H9 (cell line): ENCODE data around the gene VWF. TPM values are rescaled to one million over a fixed set of nuclear protein-coding genes. Genes with fewer than 3 reads are reported as not detected.
"Not testable (repeated sequence)": the region's sequence is repeated elsewhere in the genome, so short reads cannot be mapped to it uniquely, and the experiment has no call there.

Source experiments
- DNase-seq: peaks from one replicate; pipeline ENCODE4 v3.0.0-alpha.2; 2017
- H2AFZ ChIP-seq: one replicate; pipeline ENCODE4 v1.6.1; 2013; ENCODE audit warnings: mild to moderate bottlenecking, low read length, control low read depth, moderate library complexity
- H2AK5ac ChIP-seq: 2 replicates; pipeline ENCODE4 v1.6.1; 2013; ENCODE audit warnings: low read length, control low read depth, mixed read lengths; ENCODE audit not compliant: insufficient read length
- H2BK120ac ChIP-seq: one replicate; pipeline ENCODE4 v1.6.1; 2013; ENCODE audit warnings: low read depth, mild to moderate bottlenecking, low read length, control low read depth, inconsistent platforms; ENCODE audit not compliant: poor library complexity, severe bottlenecking
- H2BK12ac ChIP-seq: 2 replicates; pipeline ENCODE4 v1.6.1; 2013; ENCODE audit warnings: low read length, control low read depth, mixed read lengths, low read depth; ENCODE audit not compliant: insufficient read length
- H2BK15ac ChIP-seq: 2 replicates; pipeline ENCODE4 v1.6.1; 2013; ENCODE audit warnings: low read depth, low read length, control low read depth
- H2BK20ac ChIP-seq: one replicate; pipeline ENCODE4 v1.6.1; 2013; ENCODE audit warnings: low read depth, mild to moderate bottlenecking, low read length, control low read depth, inconsistent platforms; ENCODE audit not compliant: poor library complexity, severe bottlenecking
- H2BK5ac ChIP-seq: 2 replicates; pipeline ENCODE4 v1.6.1; 2013; ENCODE audit warnings: low read length, control low read depth, mixed read lengths; ENCODE audit not compliant: insufficient read length
- H3K14ac ChIP-seq: 2 replicates; pipeline ENCODE4 v1.6.1; 2013; ENCODE audit warnings: low read length, control low read depth; ENCODE audit not compliant: insufficient read depth
- H3K18ac ChIP-seq: 2 replicates; pipeline ENCODE4 v1.6.1; 2013; ENCODE audit warnings: low read depth, mild to moderate bottlenecking, mixed read lengths, low read length, control low read depth; ENCODE audit not compliant: insufficient read length
- H3K23ac ChIP-seq: 2 replicates; pipeline ENCODE4 v1.6.1; 2013; ENCODE audit warnings: low read length, control low read depth, mixed read lengths, low read depth; ENCODE audit not compliant: insufficient read length
- H3K23me2 ChIP-seq: 2 replicates; pipeline ENCODE4 v1.6.1; 2013; ENCODE audit warnings: low read depth, mild to moderate bottlenecking, mixed read lengths, low read length, control low read depth; ENCODE audit not compliant: insufficient read length, poor library complexity, severe bottlenecking
- H3K27ac ChIP-seq: 2 replicates; pipeline ENCODE4 v1.5.1; 2013; ENCODE audit warnings: low read length, control low read depth, mixed read lengths, low read depth; ENCODE audit not compliant: insufficient read length
- H3K27me3 ChIP-seq: 2 replicates; pipeline ENCODE4 v1.6.1; 2013; ENCODE audit warnings: low read length, control low read depth, inconsistent platforms; ENCODE audit not compliant: insufficient read depth
- H3K4ac ChIP-seq: 2 replicates; pipeline ENCODE4 v1.6.1; 2013; ENCODE audit warnings: low read depth, mild to moderate bottlenecking, control low read depth, inconsistent platforms, low read length, moderate library complexity
- H3K4me1 ChIP-seq: 2 replicates; pipeline ENCODE4 v1.6.1; 2013; ENCODE audit warnings: low read length, control low read depth, inconsistent platforms; ENCODE audit not compliant: insufficient read depth
- H3K4me2 ChIP-seq: 2 replicates; pipeline ENCODE4 v1.6.1; 2013; ENCODE audit warnings: low read length, control low read depth, mixed read lengths; ENCODE audit not compliant: insufficient read length, insufficient read depth
- H3K56ac ChIP-seq: 2 replicates; pipeline ENCODE4 v1.6.1; 2013; ENCODE audit warnings: low read depth, mild to moderate bottlenecking, mixed read lengths, low read length, control low read depth; ENCODE audit not compliant: insufficient read length
- H3K79me1 ChIP-seq: 2 replicates; pipeline ENCODE4 v1.6.1; 2013; ENCODE audit warnings: low read depth, mild to moderate bottlenecking, moderate library complexity, low read length, control low read depth, inconsistent platforms; ENCODE audit not compliant: insufficient read depth, poor library complexity, severe bottlenecking
- H3K79me2 ChIP-seq: 2 replicates; pipeline ENCODE4 v1.6.1; 2013; ENCODE audit warnings: low read length, control low read depth, inconsistent platforms; ENCODE audit not compliant: insufficient read depth
- H3K9ac ChIP-seq: 2 replicates; pipeline ENCODE4 v1.6.1; 2013; ENCODE audit warnings: low read length, control low read depth, mixed read lengths; ENCODE audit not compliant: insufficient read length; ENCODE audit errors: extremely low read depth
- H3K9me3 ChIP-seq: one replicate; pipeline ENCODE4 v1.6.1; 2013; ENCODE audit warnings: low read depth, low read length, inconsistent platforms; ENCODE audit not compliant: control insufficient read depth
- H3T11ph ChIP-seq: one replicate; pipeline ENCODE4 v1.6.1; 2013; ENCODE audit warnings: mild to moderate bottlenecking, low read length, control low read depth, inconsistent platforms
- H4K20me1 ChIP-seq: one replicate; pipeline ENCODE4 v1.6.1; 2013; ENCODE audit not compliant: control insufficient read depth, insufficient read length, insufficient read depth
- H4K5ac ChIP-seq: 2 replicates; pipeline ENCODE4 v1.6.1; 2013; ENCODE audit warnings: low read depth, mild to moderate bottlenecking, mixed read lengths, low read length, control low read depth; ENCODE audit not compliant: insufficient read length
- H4K8ac ChIP-seq: replicated peaks from 2 replicates; pipeline ENCODE4 v1.6.1; 2013; ENCODE audit warnings: low read length, control low read depth, mixed read lengths, low read depth; ENCODE audit not compliant: insufficient read length
- H4K91ac ChIP-seq: 2 replicates; pipeline ENCODE4 v1.6.1; 2013; ENCODE audit warnings: low read depth, mild to moderate bottlenecking, moderate library complexity, mixed read lengths, low read length, control low read depth; ENCODE audit not compliant: insufficient read length
- H3K27ac Mint-ChIP-seq, 3 experiments: 2 replicates in 2 of 3; 3 replicates in 1 of 3; pipeline ENCODE4 v1.8.0; 2020 to 2021; ENCODE audit warnings: mixed read lengths in 3 of 3, mild to moderate bottlenecking in 1 of 3, moderate library complexity in 1 of 3
- H3K27me3 Mint-ChIP-seq: 2 replicates; pipeline ENCODE4 v1.8.0; 2021; ENCODE audit warnings: low read depth, mild to moderate bottlenecking, moderate library complexity, mixed read lengths
- H3K36me3 Mint-ChIP-seq, 3 experiments: 2 replicates in 2 of 3; 3 replicates in 1 of 3; pipeline ENCODE4 v1.8.0; 2020 to 2021; ENCODE audit warnings: low read depth in 3 of 3, mixed read lengths in 3 of 3; ENCODE audit not compliant: insufficient read depth in 1 of 3
- H3K4me1 Mint-ChIP-seq, 2 experiments: 2 replicates each; pipeline ENCODE4 v1.8.0; 2020; ENCODE audit warnings: mixed read lengths in 2 of 2
- H3K4me3 Mint-ChIP-seq, 2 experiments: 2 replicates in 1 of 2; 3 replicates in 1 of 2; pipeline ENCODE4 v1.8.0; 2020 to 2021; ENCODE audit warnings: mild to moderate bottlenecking in 2 of 2, mixed read lengths in 2 of 2, moderate library complexity in 1 of 2
- H3K9me3 Mint-ChIP-seq, 2 experiments: 2 replicates in 1 of 2; 3 replicates in 1 of 2; pipeline ENCODE4 v1.8.0; 2020; ENCODE audit warnings: mild to moderate bottlenecking in 2 of 2, mixed read lengths in 2 of 2, moderate library complexity in 1 of 2
- CTCF ChIP-seq: fragments of 200-600 bp; sonication (generic); conservative IDR thresholded peaks from 3 replicates; pipeline ENCODE4 v1.8.0; 2021; ENCODE audit warnings: antibody characterized with exemption, mild to moderate bottlenecking
- WGBS: extraction: QIAGEN DNeasy Blood & Tissue Kit; methylation state at CpG from one replicate; pipeline ENCODE4 v1.1.7; 2013; ENCODE audit warnings: missing lambda C conversion rate, low lambda C conversion rate, mixed read lengths; ENCODE audit not compliant: insufficient read length; ENCODE audit errors: extremely low coverage; 5-methylcytosine and 5-hydroxymethylcytosine counted together
- total RNA-seq: library from RNA; stranded (reverse); gene quantifications from 2 replicates; pipeline ENCODE4 v1.2.1, GENCODE V29; 2021

VWF gene
- total RNA-seq, 1 experiment from 2014 or later, result 0.17 TPM

GRCh38 chr12:6161124-6161882 is 36.8 kb upstream of the VWF start:
- no peaks in the 10 kb centered on the region; the same call in 1 of the 2 replicates for H3K4me1 ChIP-seq
- H3T11ph ChIP-seq, result no peak overlapping the region
- H3K9ac ChIP-seq, result no peak overlapping the region
- no peak overlapping the region for H2AFZ ChIP-seq
- H3K23me2 ChIP-seq, result no peaks in the 10 kb centered on the region
- no peak overlapping the region for H3K23ac ChIP-seq
- H3K4me2 ChIP-seq, result no peak overlapping the region
- peak; percentile 36 for DNase-seq
- no peaks in the 10 kb centered on the region for H4K20me1 ChIP-seq
- H2BK20ac ChIP-seq, result no peak overlapping the region
- no peak overlapping the region for H2BK5ac ChIP-seq
- peaks cover 8 to 12% of the 10 kb centered on the region in 2 experiments; a peak in 3 of 4 replicates for H3K4me1 Mint-ChIP-seq
- H3K27ac Mint-ChIP-seq, result no peak overlapping the region; a peak in 1 of 7 replicates
- no peak for TF ChIP-seq CTCF
- peaks cover 7% of the 10 kb centered on the region for H3K27me3 Mint-ChIP-seq
- no peak overlapping the region for H3K27ac ChIP-seq
- no peak overlapping the region for H3K4me3 Mint-ChIP-seq
- H2AK5ac ChIP-seq, result no peak overlapping the region
- H3K9me3 Mint-ChIP-seq, result no peaks in the 10 kb centered on the region
- no peak overlapping the region for H3K18ac ChIP-seq
- no peak overlapping the region for H2BK12ac ChIP-seq
- H3K56ac ChIP-seq, result no peak overlapping the region
- no peak overlapping the region for H3K4ac ChIP-seq
- H4K8ac ChIP-seq, result no peak overlapping the region
- no peaks in the 10 kb centered on the region for H3K27me3 ChIP-seq
- no peak overlapping the region for H4K91ac ChIP-seq
- H3K36me3 Mint-ChIP-seq, result no peaks in the 10 kb centered on the region
- H2BK15ac ChIP-seq, result no peak overlapping the region
- no peak overlapping the region for H3K14ac ChIP-seq
- H3K9me3 ChIP-seq, result no peaks in the 10 kb centered on the region
- H4K5ac ChIP-seq, result no peak overlapping the region
- no peak overlapping the region for H2BK120ac ChIP-seq
- WGBS, result no CpG with 5 or more reads among the region's 16 CpGs
- no peaks in the 10 kb centered on the region for H3K79me1 ChIP-seq
- H3K79me2 ChIP-seq, result no peaks in the 10 kb centered on the region

- H3K14ac ChIP-seq, H3K56ac ChIP-seq, H2BK5ac ChIP-seq, H2BK120ac ChIP-seq, H4K91ac ChIP-seq, H3K27me3 ChIP-seq, H3K36me3 Mint-ChIP-seq, H3K4me2 ChIP-seq, H3K9ac ChIP-seq, H3K23me2 ChIP-seq, H4K5ac ChIP-seq, H3K27ac ChIP-seq, H3K4me3 Mint-ChIP-seq, H3K27ac Mint-ChIP-seq, H3T11ph ChIP-seq, H3K18ac ChIP-seq, DNase-seq, H3K79me1 ChIP-seq, H2BK15ac ChIP-seq, H2AK5ac ChIP-seq, H3K9me3 ChIP-seq, H4K20me1 ChIP-seq, H3K27me3 Mint-ChIP-seq, H2BK20ac ChIP-seq, H3K79me2 ChIP-seq, H2AFZ ChIP-seq, H3K4ac ChIP-seq, H3K23ac ChIP-seq, H3K9me3 Mint-ChIP-seq, H3K4me1 ChIP-seq, H4K8ac ChIP-seq, H2BK12ac ChIP-seq: not testable (repeated sequence)
- WGBS, result no CpG with 5 or more reads among the region's 19 CpGs
- H3K4me1 Mint-ChIP-seq, result peaks cover 8 to 12% of the 10 kb centered on the region in 2 experiments; a peak in 3 of 4 replicates
These were observed 35.7 kb upstream of the VWF start for GRCh38 chr12:6160049-6160649.
